Measurements from ENCODE around the gene DDX39B. TPM values are rescaled to one million over a fixed set of nuclear protein-coding genes. Genes with fewer than 3 reads are reported as not detected.

Gene DDX39B
- total RNA-seq, 1 experiment from 2014 or later: 467 TPM

DNA sequence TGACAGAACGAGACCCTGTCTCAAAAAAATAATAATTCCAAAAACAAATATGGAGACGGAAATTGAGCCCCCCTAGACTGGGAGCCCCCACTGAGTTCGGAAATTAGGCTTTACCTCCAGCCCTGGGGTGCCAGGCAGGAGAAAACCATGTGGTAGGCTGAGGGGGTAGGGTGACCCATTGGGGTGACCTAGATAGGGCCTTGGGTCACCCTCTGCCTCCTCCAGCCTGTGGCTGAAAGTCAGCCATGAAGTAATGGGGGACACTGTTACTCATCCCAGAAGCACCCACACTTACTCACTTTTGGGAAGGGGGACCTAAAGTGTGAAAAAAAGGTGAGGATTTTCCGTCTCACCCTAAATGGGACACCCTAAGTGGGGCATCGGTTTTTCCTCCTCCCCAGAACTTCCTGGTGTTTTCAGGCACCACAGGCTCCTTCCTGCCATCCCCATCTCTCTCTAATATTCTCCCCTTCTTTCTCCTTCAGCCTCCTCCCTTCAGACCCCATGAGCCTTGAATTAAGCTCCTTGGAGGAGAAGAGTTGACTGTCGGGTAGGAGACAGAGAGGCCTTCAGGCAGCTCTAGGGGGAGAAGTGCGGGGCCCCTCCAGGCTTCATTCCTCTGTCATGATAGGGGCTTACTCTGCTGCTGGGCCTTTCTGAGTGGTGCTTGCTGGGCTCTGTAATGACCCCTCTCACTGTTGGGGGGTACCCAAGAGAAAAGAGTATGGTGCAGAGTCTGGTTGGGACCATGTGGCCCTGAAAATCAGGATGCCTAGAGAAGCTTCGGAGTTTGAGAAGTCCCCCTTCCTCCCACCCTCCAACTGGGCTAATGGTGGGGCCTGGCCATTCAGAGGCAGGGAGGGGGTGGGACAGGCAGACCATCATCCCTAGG is 38.0 kb upstream of the DDX39B start:
- Histone ChIP-seq H3K9me3 (replicated peaks) (no peaks in the 10 kb centered on the region), H3K27me3 (replicated peaks) (no peaks in the 10 kb centered on the region), H3K36me3 (no peaks in the 10 kb centered on the region), H3K27ac (no peak overlapping the region), H3K4me3 (no peak overlapping the region), H3K4me1 (replicated peaks) (peaks cover 8% of the 10 kb centered on the region)
- no peak for DNase-seq (ENCODE audit: low read depth in 1 of 2, low spot score in 2 of 2)

DNA sequence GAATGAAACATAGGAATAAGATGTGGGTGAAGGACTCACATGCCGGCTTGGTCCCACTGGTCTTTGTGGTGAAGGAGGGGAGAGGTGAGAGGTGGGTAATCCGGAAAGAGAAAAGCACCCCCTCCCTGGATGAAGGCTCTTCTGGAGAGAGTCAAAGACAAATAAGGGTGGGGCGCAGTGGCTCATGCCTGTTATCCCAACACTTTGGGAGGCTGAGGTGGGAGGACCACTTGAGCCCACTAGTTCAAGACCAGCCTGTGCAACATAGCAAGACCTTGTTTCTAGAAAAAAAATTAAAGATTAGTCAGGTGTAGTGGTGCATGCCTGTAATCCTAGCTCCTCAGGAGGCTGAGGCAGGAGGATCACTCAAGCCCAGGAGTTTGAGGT is 37.3 kb upstream of the DDX39B start:
- Histone ChIP-seq H3K27ac (no peak overlapping the region), H3K27me3 (replicated peaks) (no peaks in the 10 kb centered on the region), H3K9me3 (replicated peaks) (no peaks in the 10 kb centered on the region)

DNA sequence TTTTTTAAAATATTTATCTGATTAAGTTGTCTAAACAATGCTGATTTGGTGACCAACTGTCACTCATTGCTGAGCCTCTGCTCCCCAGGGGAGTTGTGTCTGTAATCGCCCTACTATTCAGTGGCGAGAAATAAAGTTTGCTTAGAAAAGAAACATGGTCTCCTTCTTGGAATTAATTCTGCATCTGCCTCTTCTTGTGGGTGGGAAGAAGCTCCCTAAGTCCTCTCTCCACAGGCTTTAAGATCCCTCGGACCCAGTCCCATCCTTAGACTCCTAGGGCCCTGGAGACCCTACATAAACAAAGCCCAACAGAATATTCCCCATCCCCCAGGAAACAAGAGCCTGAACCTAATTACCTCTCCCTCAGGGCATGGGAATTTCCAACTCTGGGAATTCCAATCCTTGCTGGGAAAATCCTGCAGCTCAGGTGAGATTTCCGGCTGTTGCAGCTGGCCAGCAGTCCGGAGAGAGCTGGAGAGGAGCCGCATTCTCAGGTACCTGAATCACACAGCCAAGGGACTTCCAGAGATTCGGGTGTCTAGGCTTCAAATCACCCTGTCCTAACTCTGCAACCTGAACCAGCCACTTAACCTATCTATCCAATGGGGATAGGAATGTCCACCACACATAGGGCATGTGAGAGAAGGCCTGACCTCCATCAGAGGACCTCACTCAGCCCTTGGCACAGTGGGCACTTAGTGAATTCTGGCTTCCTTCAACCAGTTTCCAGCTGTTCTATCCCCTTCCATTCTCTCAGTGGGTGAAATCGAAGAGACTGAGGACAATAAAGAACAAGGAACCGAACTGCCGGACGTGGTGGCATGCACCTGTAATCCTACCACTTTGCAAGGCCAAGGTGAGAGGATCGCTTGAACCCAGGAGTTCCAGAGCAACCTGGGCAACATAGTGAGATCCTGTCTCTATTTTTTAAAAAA is 36.6 kb upstream of the DDX39B start:
- no peak overlapping the region for H3K4me3 ChIP-seq
- no peak for DNase-seq (ENCODE audit: low read depth in 1 of 2, low spot score in 2 of 2)
- no peaks in the 10 kb centered on the region for H3K9me3 ChIP-seq (replicated peaks)
- no peaks in the 10 kb centered on the region for H3K27me3 ChIP-seq (replicated peaks)
- no peaks in the 10 kb centered on the region for H3K36me3 ChIP-seq
- H3K27ac ChIP-seq: no peak overlapping the region
- peaks cover 8% of the 10 kb centered on the region for H3K4me1 ChIP-seq (replicated peaks)

More for the DNA sequence above, 37.3 kb upstream of the DDX39B start:
- DNase-seq (ENCODE audit: low read depth in 1 of 2, low spot score in 2 of 2): no peak
- Histone ChIP-seq H3K4me3 (no peak overlapping the region), H3K36me3 (no peaks in the 10 kb centered on the region), H3K4me1 (replicated peaks) (peaks cover 8% of the 10 kb centered on the region)

DNA sequence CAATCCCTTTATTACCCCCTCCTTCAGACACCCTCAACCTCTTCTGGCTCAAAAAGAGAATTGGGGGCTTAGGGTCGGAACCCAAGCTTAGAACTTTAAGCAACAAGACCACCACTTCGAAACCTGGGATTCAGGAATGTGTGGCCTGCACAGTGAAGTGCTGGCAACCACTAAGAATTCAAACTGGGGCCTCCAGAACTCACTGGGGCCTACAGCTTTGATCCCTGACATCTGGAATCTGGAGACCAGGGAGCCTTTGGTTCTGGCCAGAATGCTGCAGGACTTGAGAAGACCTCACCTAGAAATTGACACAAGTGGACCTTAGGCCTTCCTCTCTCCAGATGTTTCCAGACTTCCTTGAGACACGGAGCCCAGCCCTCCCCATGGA is 35.8 kb upstream of the DDX39B start:
- H3K36me3 ChIP-seq: no peaks in the 10 kb centered on the region
- no peak overlapping the region for H3K27ac ChIP-seq
- H3K4me3 ChIP-seq: no peak overlapping the region
- peaks cover 8% of the 10 kb centered on the region for H3K4me1 ChIP-seq (replicated peaks)
- H3K27me3 ChIP-seq (replicated peaks): no peaks in the 10 kb centered on the region
- DNase-seq (ENCODE audit: low read depth in 1 of 2, low spot score in 2 of 2): no peak
- H3K9me3 ChIP-seq (replicated peaks): no peaks in the 10 kb centered on the region

GRCh38 chr6:31576897-31577578 is 35.2 kb upstream of the DDX39B start:
- Histone ChIP-seq H3K27me3 (replicated peaks) (no peaks in the 10 kb centered on the region), H3K9me3 (replicated peaks) (no peaks in the 10 kb centered on the region), H3K4me1 (replicated peaks) (peaks cover 8% of the 10 kb centered on the region), H3K36me3 (no peaks in the 10 kb centered on the region), H3K27ac (no peak overlapping the region), H3K4me3 (no peak overlapping the region)
- DNase-seq (ENCODE audit: low read depth in 1 of 2, low spot score in 2 of 2): no peak

DNA sequence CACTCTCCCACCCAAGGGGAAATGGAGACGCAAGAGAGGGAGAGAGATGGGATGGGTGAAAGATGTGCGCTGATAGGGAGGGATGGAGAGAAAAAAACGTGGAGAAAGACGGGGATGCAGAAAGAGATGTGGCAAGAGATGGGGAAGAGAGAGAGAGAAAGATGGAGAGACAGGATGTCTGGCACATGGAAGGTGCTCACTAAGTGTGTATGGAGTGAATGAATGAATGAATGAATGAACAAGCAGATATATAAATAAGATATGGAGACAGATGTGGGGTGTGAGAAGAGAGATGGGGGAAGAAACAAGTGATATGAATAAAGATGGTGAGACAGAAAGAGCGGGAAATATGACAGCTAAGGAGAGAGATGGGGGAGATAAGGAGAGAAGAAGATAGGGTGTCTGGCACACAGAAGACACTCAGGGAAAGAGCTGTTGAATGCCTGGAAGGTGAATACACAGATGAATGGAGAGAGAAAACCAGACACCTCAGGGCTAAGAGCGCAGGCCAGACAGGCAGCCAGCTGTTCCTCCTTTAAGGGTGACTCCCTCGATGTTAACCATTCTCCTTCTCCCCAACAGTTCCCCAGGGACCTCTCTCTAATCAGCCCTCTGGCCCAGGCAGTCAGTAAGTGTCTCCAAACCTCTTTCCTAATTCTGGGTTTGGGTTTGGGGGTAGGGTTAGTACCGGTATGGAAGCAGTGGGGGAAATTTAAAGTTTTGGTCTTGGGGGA is 34.3 kb upstream of the DDX39B start:
- Histone ChIP-seq H3K9me3 (replicated peaks) (no peaks in the 10 kb centered on the region), H3K36me3 (no peaks in the 10 kb centered on the region), H3K27me3 (replicated peaks) (no peaks in the 10 kb centered on the region), H3K4me1 (replicated peaks) (peaks cover 3% of the 10 kb centered on the region; the same call in 1 of the 2 replicates), H3K27ac (no peak overlapping the region), H3K4me3 (no peak overlapping the region)
- DNase-seq (ENCODE audit: low read depth in 1 of 2, low spot score in 2 of 2): no peak

DNA sequence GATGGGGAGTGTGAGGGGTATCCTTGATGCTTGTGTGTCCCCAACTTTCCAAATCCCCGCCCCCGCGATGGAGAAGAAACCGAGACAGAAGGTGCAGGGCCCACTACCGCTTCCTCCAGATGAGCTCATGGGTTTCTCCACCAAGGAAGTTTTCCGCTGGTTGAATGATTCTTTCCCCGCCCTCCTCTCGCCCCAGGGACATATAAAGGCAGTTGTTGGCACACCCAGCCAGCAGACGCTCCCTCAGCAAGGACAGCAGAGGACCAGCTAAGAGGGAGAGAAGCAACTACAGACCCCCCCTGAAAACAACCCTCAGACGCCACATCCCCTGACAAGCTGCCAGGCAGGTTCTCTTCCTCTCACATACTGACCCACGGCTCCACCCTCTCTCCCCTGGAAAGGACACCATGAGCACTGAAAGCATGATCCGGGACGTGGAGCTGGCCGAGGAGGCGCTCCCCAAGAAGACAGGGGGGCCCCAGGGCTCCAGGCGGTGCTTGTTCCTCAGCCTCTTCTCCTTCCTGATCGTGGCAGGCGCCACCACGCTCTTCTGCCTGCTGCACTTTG is 33.6 kb upstream of the DDX39B start, which contains the start of gene TNF:
Gene TNF (plus strand): TSS at position 231 of the 567 bp plus-strand sequence. CDS start 177 bp downstream, at position 408.
- no peak within 1 kb of the TSS for H3K4me3 ChIP-seq

GRCh38 chr6:31574106-31575061 is 32.6 kb upstream of the DDX39B start:
- Histone ChIP-seq H3K36me3 (no peaks in the 10 kb centered on the region), H3K27ac (no peak overlapping the region), H3K27me3 (replicated peaks) (no peaks in the 10 kb centered on the region), H3K9me3 (replicated peaks) (no peaks in the 10 kb centered on the region), H3K4me1 (replicated peaks) (no peaks in the 10 kb centered on the region), H3K4me3 (no peak overlapping the region)
- no peak for DNase-seq (ENCODE audit: low read depth in 1 of 2, low spot score in 2 of 2)

More for the DNA sequence above, 33.6 kb upstream of the DDX39B start, which contains the start of gene TNF:
- Histone ChIP-seq H3K27me3 (replicated peaks) (no peaks in the 10 kb centered on the region), H3K9me3 (replicated peaks) (no peaks in the 10 kb centered on the region), H3K4me1 (replicated peaks) (no peaks in the 10 kb centered on the region), H3K27ac (no peak within 1 kb of the TSS), H3K36me3 (no peaks in the 10 kb centered on the region)
- DNase-seq (ENCODE audit: low read depth in 1 of 2, low spot score in 2 of 2): no peak

DNA sequence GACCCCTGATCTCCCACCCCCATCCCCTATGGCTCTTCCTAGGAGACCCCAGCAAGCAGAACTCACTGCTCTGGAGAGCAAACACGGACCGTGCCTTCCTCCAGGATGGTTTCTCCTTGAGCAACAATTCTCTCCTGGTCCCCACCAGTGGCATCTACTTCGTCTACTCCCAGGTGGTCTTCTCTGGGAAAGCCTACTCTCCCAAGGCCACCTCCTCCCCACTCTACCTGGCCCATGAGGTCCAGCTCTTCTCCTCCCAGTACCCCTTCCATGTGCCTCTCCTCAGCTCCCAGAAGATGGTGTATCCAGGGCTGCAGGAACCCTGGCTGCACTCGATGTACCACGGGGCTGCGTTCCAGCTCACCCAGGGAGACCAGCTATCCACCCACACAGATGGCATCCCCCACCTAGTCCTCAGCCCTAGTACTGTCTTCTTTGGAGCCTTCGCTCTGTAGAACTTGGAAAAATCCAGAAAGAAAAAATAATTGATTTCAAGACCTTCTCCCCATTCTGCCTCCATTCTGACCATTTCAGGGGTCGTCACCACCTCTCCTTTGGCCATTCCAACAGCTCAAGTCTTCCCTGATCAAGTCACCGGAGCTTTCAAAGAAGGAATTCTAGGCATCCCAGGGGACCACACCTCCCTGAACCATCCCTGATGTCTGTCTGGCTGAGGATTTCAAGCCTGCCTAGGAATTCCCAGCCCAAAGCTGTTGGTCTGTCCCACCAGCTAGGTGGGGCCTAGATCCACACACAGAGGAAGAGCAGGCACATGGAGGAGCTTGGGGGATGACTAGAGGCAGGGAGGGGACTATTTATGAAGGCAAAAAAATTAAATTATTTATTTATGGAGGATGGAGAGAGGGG is 31.7 kb upstream of the DDX39B start:
- Histone ChIP-seq H3K27me3 (replicated peaks) (no peaks in the 10 kb centered on the region), H3K36me3 (no peaks in the 10 kb centered on the region), H3K27ac (no peak overlapping the region), H3K9me3 (replicated peaks) (no peaks in the 10 kb centered on the region), H3K4me3 (no peak overlapping the region), H3K4me1 (replicated peaks) (no peaks in the 10 kb centered on the region)
- DNase-seq (ENCODE audit: low read depth in 1 of 2, low spot score in 2 of 2): no peak

DNA sequence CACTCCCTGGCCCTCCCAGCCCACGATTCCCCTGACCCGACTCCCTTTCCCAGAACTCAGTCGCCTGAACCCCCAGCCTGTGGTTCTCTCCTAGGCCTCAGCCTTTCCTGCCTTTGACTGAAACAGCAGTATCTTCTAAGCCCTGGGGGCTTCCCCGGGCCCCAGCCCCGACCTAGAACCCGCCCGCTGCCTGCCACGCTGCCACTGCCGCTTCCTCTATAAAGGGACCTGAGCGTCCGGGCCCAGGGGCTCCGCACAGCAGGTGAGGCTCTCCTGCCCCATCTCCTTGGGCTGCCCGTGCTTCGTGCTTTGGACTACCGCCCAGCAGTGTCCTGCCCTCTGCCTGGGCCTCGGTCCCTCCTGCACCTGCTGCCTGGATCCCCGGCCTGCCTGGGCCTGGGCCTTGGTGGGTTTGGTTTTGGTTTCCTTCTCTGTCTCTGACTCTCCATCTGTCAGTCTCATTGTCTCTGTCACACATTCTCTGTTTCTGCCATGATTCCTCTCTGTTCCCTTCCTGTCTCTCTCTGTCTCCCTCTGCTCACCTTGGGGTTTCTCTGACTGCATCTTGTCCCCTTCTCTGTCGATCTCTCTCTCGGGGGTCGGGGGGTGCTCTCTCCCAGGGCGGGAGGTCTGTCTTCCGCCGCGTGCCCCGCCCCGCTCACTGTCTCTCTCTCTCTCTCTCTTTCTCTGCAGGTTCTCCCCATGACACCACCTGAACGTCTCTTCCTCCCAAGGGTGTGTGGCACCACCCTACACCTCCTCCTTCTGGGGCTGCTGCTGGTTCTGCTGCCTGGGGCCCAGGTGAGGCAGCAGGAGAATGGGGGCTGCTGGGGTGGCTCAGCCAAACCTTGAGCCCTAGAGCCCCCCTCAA is 30.5 kb upstream of the DDX39B start, which contains the start of gene LTA:
Gene LTA (plus strand): TSS at position 249 of the 871 bp plus-strand sequence. CDS start 454 bp downstream, at position 703.
- Histone ChIP-seq H3K4me1 (replicated peaks) (no peaks in the 10 kb centered on the region), H3K27ac (no peak within 1 kb of the TSS), H3K27me3 (replicated peaks) (no peaks in the 10 kb centered on the region), H3K36me3 (no peaks in the 10 kb centered on the region), H3K9me3 (replicated peaks) (no peaks in the 10 kb centered on the region), H3K4me3 (no peak within 1 kb of the TSS)
- DNase-seq (ENCODE audit: low read depth in 1 of 2, low spot score in 2 of 2): no peak
